ENCODE data around the gene ZNF331. TPM values are rescaled to one million over a fixed set of nuclear protein-coding genes. Genes with fewer than 3 reads are reported as not detected.
A peak's percentile ranks its signal among the peaks of the same experiment; 100 is the strongest.
"Not testable (repeated sequence)": the region's sequence is repeated elsewhere in the genome, so short reads cannot be mapped to it uniquely, and the experiment has no call there.

Gene ZNF331
- polyA plus RNA-seq, 1 donor (not counting 4 experiments of a cell fraction or from before 2014, with no cell fraction given): 5.1 TPM

DNA sequence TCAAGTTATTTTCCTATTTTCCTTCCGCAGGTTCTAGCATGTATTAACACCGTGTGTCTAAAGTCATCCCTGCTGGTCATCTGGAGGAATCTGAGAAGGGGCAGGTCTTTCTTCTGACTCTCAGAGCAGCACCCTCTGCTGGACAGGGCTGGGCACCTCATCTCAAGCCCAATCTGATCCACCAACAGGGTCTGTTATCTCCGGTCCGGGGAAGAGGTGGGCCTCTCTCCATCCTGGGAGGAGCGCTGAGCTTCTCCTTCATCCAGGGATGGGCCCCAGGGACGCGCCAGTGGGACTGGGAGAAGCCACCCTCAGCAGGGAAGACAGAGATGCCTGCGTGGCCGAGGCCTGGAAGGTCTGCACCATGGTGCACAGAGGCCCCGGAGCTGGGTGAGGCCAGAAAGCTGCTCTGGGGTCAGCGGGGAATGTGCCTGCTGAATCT is 26.0 kb upstream of the ZNF331 start:
- Histone ChIP-seq H3K79me2 (ENCODE audit: control insufficient read depth, insufficient read depth, low read length) (no peaks in the 10 kb centered on the region), H2AFZ (ENCODE audit: control insufficient read depth, low read length) (no peak overlapping the region), H3K4me2 (ENCODE audit: control insufficient read depth, extremely low read depth, insufficient read depth, low read depth, low read length) (no peak overlapping the region), H3K9me3 (ENCODE audit: control insufficient read depth, low read depth, low read length) (peaks cover 2% of the 10 kb centered on the region), H3K9ac (ENCODE audit: control insufficient read depth, extremely low read depth, insufficient read depth, low read length) (no peak overlapping the region), H3K4me1 (ENCODE audit: control insufficient read depth, extremely low read depth, insufficient read depth, low read length) (no peaks in the 10 kb centered on the region), H3K27ac (ENCODE audit: control insufficient read depth, insufficient read depth, low read length) (no peak overlapping the region), H3K9me1 (ENCODE audit: control insufficient read depth, extremely low read depth, insufficient read depth, low read length) (no peaks in the 10 kb centered on the region), H4K20me1 (ENCODE audit: control insufficient read depth, extremely low read depth, insufficient read depth, low read length) (no peaks in the 10 kb centered on the region), H3K4me3 (ENCODE audit: control insufficient read depth in 2 of 3, extremely low read depth in 1 of 3, insufficient read depth in 2 of 3, low read depth in 1 of 3, low read length in 3 of 3) (no peak overlapping the region), H3K27me3 (ENCODE audit: control insufficient read depth, extremely low read depth, insufficient read depth, low read length) (no peaks in the 10 kb centered on the region), H3K36me3 (ENCODE audit: control insufficient read depth in 2 of 2, extremely low read depth in 1 of 2, insufficient read depth in 2 of 2, low read length in 2 of 2) (no peaks in the 10 kb centered on the region)
- no peak for TF ChIP-seq EZH2 (IDR thresholded peaks at IDR 0.05; ENCODE audit: low read length)
- TF ChIP-seq, protein P1, sequence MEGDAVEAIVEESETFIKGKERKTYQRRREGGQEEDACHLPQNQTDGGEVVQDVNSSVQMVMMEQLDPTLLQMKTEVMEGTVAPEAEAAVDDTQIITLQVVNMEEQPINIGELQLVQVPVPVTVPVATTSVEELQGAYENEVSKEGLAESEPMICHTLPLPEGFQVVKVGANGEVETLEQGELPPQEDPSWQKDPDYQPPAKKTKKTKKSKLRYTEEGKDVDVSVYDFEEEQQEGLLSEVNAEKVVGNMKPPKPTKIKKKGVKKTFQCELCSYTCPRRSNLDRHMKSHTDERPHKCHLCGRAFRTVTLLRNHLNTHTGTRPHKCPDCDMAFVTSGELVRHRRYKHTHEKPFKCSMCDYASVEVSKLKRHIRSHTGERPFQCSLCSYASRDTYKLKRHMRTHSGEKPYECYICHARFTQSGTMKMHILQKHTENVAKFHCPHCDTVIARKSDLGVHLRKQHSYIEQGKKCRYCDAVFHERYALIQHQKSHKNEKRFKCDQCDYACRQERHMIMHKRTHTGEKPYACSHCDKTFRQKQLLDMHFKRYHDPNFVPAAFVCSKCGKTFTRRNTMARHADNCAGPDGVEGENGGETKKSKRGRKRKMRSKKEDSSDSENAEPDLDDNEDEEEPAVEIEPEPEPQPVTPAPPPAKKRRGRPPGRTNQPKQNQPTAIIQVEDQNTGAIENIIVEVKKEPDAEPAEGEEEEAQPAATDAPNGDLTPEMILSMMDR (optimal IDR thresholded peaks at IDR 0.05 in 1 of 3, IDR thresholded peaks at IDR 0.05 in 1 of 3, conservative IDR thresholded peaks at IDR 0.05 in 1 of 3; ENCODE audit: extremely low read depth in 1 of 3, insufficient read depth in 2 of 3, low read length in 3 of 3): peak; percentile 33 to 73 (median 48)
- DNase-seq (ENCODE audit: low read depth, low spot score): no peak
- FAIRE-seq: no peak
- dilution Hi-C loops (cut with MboI; ENCODE audit: extremely low pct_ligation_motif_present, low sequenced_read_pairs): no loop called here

DNA sequence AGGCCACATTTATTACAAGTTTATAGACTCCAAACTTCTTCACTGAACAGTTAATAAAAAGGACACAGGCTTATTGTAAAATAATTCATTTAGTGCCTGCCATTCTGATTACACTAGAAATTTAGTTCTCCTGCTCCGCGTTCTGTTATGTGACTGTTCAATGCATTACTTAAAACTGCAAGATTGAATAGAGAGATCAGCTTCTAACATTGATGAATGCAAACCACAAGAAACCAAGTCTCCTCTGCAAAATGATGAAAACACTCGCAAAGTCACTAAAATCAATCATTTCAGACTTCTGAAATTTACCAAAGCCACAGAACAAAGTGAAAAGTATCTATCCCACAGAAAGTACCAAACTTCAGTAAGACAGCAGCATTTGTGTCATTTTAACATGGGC is 22.9 kb upstream of the ZNF331 start:
- H3K27me3 ChIP-seq (ENCODE audit: control insufficient read depth, extremely low read depth, insufficient read depth, low read length); dilution Hi-C loops (cut with MboI; ENCODE audit: extremely low pct_ligation_motif_present, low sequenced_read_pairs); DNase-seq (ENCODE audit: low read depth, low spot score); H3K79me2 ChIP-seq (ENCODE audit: control insufficient read depth, insufficient read depth, low read length); H3K4me2 ChIP-seq (ENCODE audit: control insufficient read depth, extremely low read depth, insufficient read depth, low read depth, low read length); H3K4me3 ChIP-seq (ENCODE audit: control insufficient read depth in 2 of 3, extremely low read depth in 1 of 3, insufficient read depth in 2 of 3, low read depth in 1 of 3, low read length in 3 of 3); FAIRE-seq; H3K9ac ChIP-seq (ENCODE audit: control insufficient read depth, extremely low read depth, insufficient read depth, low read length); H3K27ac ChIP-seq (ENCODE audit: control insufficient read depth, insufficient read depth, low read length); H3K9me1 ChIP-seq (ENCODE audit: control insufficient read depth, extremely low read depth, insufficient read depth, low read length); H4K20me1 ChIP-seq (ENCODE audit: control insufficient read depth, extremely low read depth, insufficient read depth, low read length); H2AFZ ChIP-seq (ENCODE audit: control insufficient read depth, low read length); H3K36me3 ChIP-seq (ENCODE audit: control insufficient read depth in 2 of 2, extremely low read depth in 1 of 2, insufficient read depth in 2 of 2, low read length in 2 of 2); H3K9me3 ChIP-seq (ENCODE audit: control insufficient read depth, low read depth, low read length); H3K4me1 ChIP-seq (ENCODE audit: control insufficient read depth, extremely low read depth, insufficient read depth, low read length): not testable (repeated sequence)

DNA sequence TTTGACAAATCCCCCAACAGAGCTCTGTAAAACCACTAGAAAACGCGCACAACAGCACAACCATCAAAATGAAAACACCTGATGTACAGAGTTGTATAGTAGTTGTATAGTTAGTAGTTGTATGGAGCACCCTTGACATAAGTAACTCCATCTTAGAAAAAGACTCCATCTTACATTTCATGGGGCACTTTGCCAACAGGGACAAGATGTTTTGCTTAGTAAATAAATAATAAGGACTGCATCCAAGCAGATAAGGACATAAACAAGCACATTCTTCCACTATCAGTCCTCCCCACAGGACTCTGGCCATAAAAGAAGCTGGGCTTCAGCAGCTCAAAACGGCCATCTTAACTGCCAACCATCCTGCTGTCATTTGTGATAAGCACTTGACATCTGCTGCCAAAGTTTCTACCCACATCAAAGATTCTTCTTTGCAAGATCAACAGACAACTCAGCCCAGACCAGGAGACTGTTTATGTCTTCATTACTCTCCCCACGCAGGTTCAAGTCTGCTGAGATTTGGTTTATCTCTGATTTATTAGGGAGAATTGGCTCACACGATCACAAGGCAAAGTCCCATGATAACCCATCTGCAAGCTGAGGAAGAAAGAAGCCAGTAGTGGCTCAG is 20.7 kb upstream of the ZNF331 start:
- DNase-seq (ENCODE audit: low read depth, low spot score): no peak
- Histone ChIP-seq H3K36me3 (ENCODE audit: control insufficient read depth in 2 of 2, extremely low read depth in 1 of 2, insufficient read depth in 2 of 2, low read length in 2 of 2) (no peaks in the 10 kb centered on the region), H3K9me3 (ENCODE audit: control insufficient read depth, low read depth, low read length) (no peaks in the 10 kb centered on the region), H3K9me1 (ENCODE audit: control insufficient read depth, extremely low read depth, insufficient read depth, low read length) (no peaks in the 10 kb centered on the region), H3K79me2 (ENCODE audit: control insufficient read depth, insufficient read depth, low read length) (peaks cover 5% of the 10 kb centered on the region), H4K20me1 (ENCODE audit: control insufficient read depth, extremely low read depth, insufficient read depth, low read length) (no peaks in the 10 kb centered on the region), H3K27ac (ENCODE audit: control insufficient read depth, insufficient read depth, low read length) (no peak overlapping the region), H2AFZ (ENCODE audit: control insufficient read depth, low read length) (no peak overlapping the region), H3K4me1 (ENCODE audit: control insufficient read depth, extremely low read depth, insufficient read depth, low read length) (peaks cover 8% of the 10 kb centered on the region), H3K9ac (ENCODE audit: control insufficient read depth, extremely low read depth, insufficient read depth, low read length) (no peak overlapping the region), H3K4me3 (ENCODE audit: control insufficient read depth in 2 of 3, extremely low read depth in 1 of 3, insufficient read depth in 2 of 3, low read depth in 1 of 3, low read length in 3 of 3) (no peak overlapping the region), H3K27me3 (ENCODE audit: control insufficient read depth, extremely low read depth, insufficient read depth, low read length) (no peaks in the 10 kb centered on the region), H3K4me2 (ENCODE audit: control insufficient read depth, extremely low read depth, insufficient read depth, low read depth, low read length) (no peak overlapping the region)
- TF ChIP-seq, protein P1 (optimal IDR thresholded peaks at IDR 0.05 in 1 of 3, IDR thresholded peaks at IDR 0.05 in 1 of 3, conservative IDR thresholded peaks at IDR 0.05 in 1 of 3; ENCODE audit: extremely low read depth in 1 of 3, insufficient read depth in 2 of 3, low read length in 3 of 3): no peak
- dilution Hi-C loops (cut with MboI; ENCODE audit: extremely low pct_ligation_motif_present, low sequenced_read_pairs): no loop called here
- FAIRE-seq: no peak

Data from keratinocyte (primary cell).